Parietal lobe (tissue), 1 donor: ENCODE measurements around the gene MIB2. TPM values are rescaled to one million over a fixed set of nuclear protein-coding genes. Genes with fewer than 3 reads are reported as not detected.

Experiments
- total RNA-seq: library from RNA; depleted of rRNA; stranded (reverse); fragments of >200 nt; gene quantifications from one replicate; pipeline ENCODE4 v1.2.3, GENCODE V29; 2014

The MIB2 gene
- 67.6 TPM for total RNA-seq

GRCh38 chr1:1615256-1616044 lies at the start of gene MIB2:
Gene MIB2, plus strand, starts transcription at chr1:1615500. Its CDS starts 7,953 bp downstream, at chr1:1623453.

GRCh38 chr1:1574721-1575537 lies 40.4 kb upstream of the MIB2 start, which contains the start of gene SSU72:
Gene SSU72, minus strand, starts transcription at chr1:1574863. Its CDS starts 306 bp downstream, at chr1:1574557.

DNA sequence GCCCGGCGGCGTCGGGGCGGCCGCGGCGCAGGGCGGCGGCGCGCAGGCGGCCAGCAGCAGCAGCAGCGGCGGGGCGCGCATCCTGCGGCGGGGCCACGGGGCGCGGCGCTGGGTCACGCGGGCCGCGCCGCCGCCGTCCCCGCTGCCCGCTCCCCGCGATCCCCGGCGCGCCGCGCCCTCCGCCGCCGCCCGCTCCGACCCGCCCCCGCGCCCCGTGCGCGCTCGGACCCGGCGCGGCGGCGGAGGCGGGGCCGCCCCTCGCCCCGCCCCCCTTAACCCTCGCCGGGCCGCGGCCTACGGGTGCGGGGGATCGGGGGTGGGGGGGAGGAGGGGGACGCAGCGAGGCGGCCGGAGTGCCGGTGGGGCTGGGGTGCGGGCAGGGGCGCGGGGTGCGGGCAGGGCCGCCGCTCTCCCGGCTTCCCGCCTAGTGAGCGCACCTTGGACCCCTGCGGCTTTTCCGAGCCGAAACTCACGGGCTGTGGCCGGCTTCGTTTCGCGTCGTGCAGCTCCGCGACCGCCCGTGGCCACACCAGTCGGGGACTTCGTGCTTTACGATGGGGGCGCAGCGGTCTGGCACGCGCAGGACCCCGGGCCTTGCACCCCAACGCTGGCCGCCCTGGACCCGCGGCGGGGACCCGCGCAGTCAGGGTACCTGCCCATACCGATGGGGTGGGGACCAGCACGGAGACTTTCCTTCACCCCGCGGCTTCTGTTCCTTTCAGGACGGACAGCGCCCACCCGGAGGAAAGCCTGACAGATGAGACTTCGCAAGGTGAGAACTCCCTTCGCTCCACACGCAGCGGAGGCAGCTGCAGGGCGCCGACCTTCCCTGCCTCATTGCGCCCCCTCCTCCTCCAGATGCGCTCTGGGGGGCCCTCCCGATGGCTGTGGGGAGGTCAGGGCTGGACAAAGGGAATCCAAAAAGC lies 15.1 kb upstream of the MIB2 start, which contains the start of gene FNDC10:
TSS of gene FNDC10 (minus strand) at position 201 of the 926 bp plus-strand sequence. CDS start at position 81, 120 bp downstream.

DNA sequence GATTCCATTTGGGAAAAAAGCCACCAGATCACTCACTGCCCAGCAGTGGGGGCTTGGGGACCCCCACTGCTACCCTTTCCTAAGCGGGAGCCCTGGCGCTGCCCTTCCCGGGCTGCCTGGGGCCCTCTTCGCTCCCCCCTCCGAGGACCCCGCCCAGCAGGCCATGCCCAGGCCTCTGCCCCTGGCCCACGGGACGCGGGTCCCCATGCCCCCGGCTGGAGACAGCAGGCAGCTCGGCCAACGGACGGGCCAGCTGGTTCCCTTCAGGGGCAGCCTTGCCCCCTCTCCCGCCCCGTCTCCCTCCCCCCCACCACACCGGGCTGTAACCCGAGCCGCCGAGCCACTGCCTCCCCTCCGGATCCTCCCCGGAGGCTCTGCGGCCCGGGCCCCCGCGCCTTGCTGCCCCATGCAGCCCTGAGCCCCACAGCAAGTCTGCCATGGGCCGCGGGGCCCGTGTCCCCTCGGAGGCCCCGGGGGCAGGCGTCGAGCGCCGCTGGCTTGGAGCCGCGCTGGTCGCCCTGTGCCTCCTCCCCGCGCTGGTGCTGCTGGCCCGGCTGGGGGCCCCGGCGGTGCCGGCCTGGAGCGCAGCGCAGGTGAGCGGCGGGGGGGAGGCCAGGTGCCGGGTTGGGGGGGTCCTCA lies 16.6 kb downstream of the MIB2 start, which contains the start of gene MMP23B:
TSS of gene MMP23B (plus strand) at position 392 of the 639 bp plus-strand sequence. CDS start at position 438, 46 bp downstream.

DNA sequence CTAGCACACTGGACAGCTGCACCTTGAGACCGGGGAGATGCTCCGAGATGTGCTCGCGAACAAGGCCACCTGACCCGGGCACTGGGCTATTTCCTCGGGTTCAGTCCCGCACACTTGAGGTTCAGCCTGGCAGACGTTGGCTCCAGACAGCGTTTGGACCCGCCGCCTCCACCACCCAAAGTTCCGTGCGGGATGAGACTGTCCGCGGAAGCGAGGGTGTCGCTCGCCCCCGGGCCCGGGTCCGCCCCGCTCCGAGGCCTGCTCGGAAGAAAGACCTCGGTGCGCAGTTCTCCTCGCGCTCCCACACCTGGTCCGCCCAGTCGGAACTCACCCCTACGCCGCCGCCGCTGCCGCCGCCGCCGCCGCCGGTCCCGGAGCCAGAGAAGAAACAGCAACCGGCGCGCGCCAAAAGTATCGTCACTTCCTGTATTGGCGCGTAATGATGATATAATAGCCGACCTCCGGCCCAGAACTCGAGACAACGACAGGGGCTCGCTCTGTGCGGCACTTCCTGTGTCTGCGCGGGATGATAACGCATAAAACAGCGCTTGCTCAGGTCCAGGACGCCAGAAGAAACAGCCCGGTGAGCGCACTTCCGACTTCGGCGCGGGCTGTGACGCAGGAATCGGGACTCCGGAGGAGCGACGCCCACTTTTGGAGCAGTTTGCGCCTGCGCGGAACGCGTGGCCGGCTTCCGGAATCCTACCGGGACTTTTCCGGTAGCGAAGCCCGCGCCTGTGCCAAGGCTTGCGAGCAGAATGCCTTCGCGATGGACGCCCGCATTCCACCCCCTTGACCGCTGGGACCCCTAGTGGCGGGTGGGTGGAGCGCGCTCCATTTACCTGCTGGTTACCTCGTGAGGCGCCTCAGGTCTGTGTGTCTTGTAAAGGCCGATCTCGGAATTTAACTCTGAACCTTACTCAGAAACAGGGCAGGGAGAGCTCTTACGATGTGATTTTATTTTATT lies 43.6 kb downstream of the MIB2 start, which contains the start of gene CDK11B:
TSS of gene CDK11B (minus strand) at position 422 of the 967 bp plus-strand sequence. CDS start 1,519 bp downstream, outside the sequence.

Other genes with a start within 250 kb of the MIB2 start
- gene AURKAIP1, start 240.3 kb upstream of the MIB2 start, total RNA-seq: 27.2 TPM
- gene CCNL2, start 216.2 kb upstream of the MIB2 start, total RNA-seq: 262 TPM
- gene MRPL20, start 208.2 kb upstream of the MIB2 start, total RNA-seq: 49.5 TPM
- 1.6 TPM for gene ANKRD65, start 194.2 kb upstream of the MIB2 start, total RNA-seq
- gene VWA1, start 179.8 kb upstream of the MIB2 start, total RNA-seq: 4.1 TPM
- gene ATAD3C, start 165.8 kb upstream of the MIB2 start, total RNA-seq: not detected
- 22.5 TPM for gene ATAD3B, start 143.7 kb upstream of the MIB2 start, total RNA-seq
- gene ATAD3A, start 103.3 kb upstream of the MIB2 start, total RNA-seq: 13.5 TPM
- 20.3 TPM for gene TMEM240, start 74.9 kb upstream of the MIB2 start, total RNA-seq
- gene SSU72, start 40.6 kb upstream of the MIB2 start, total RNA-seq: 45.4 TPM
- gene FNDC10, start 15.4 kb upstream of the MIB2 start, total RNA-seq: 2.2 TPM
- gene MMP23B, start 16.7 kb downstream of the MIB2 start, total RNA-seq: 0.63 TPM
- 8.5 TPM for gene CDK11B, start 43.5 kb downstream of the MIB2 start, total RNA-seq
- 91.4 TPM for gene SLC35E2B, start 77.3 kb downstream of the MIB2 start, total RNA-seq
- 42.6 TPM for gene CDK11A, start 108.9 kb downstream of the MIB2 start, total RNA-seq
- 30.0 TPM for gene NADK, start 163.0 kb downstream of the MIB2 start, total RNA-seq